Stimulated activated CD4-positive, alpha-beta T cell treated with anti-CD3 and anti-CD28 coated beads, Interleukin-1b, Interleukin-23, amount 100 ng/mL, for 24 hours (primary cell): ENCODE data around the gene C19orf81.
A peak's percentile ranks its signal among the peaks of the same experiment; 100 is the strongest.

Experiments used
- DNase-seq, 4 experiments: peaks; one replicate each; pipeline ENCODE4 v3.0.0-alpha.2; 2020; ENCODE audit warnings: low read depth in 4 of 4, low spot score in 1 of 4

Gene C19orf81

DNA sequence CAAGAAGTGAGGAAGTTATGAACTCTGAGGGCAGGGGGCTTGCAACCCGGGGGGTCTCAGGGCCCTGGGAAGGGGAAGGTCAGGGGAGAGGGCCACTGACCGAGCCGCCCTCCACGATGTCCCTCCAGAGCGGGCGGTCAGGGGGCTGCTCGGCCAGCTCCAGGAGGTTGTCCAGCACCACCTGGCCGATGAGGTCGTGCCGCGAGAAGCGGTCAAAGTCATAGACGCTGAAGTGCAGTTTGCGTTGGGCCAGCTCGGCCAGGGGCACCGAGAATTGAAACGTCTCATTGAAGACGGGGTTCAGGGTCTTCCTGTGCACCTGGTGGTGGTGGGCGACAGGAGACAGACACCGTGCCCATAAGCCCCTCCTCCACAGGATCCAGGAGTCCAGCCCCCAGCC lies 20.1 kb upstream of the C19orf81 start:
- no peak for DNase-seq

DNA sequence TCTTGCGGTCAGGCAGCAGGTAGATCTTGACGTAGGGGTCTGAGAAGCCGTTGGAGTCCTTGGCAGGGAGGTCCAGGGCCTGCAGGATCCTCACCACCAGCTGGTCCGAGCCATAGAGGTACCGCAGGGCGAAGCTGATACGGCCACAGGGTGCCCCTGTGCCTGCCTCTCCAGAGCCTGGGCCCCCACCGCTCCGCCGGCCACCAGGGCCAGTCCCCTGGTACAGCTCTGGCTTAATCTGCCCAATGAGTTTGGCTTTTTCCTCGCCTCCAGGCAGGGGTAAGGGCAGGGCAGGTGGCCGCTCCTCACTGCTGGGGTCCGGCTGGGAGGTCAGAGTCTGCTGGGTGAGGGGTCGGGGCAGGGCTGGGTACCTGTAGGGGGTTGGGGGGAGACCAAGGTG lies 19.4 kb upstream of the C19orf81 start:
- DNase-seq, result no peak

DNA sequence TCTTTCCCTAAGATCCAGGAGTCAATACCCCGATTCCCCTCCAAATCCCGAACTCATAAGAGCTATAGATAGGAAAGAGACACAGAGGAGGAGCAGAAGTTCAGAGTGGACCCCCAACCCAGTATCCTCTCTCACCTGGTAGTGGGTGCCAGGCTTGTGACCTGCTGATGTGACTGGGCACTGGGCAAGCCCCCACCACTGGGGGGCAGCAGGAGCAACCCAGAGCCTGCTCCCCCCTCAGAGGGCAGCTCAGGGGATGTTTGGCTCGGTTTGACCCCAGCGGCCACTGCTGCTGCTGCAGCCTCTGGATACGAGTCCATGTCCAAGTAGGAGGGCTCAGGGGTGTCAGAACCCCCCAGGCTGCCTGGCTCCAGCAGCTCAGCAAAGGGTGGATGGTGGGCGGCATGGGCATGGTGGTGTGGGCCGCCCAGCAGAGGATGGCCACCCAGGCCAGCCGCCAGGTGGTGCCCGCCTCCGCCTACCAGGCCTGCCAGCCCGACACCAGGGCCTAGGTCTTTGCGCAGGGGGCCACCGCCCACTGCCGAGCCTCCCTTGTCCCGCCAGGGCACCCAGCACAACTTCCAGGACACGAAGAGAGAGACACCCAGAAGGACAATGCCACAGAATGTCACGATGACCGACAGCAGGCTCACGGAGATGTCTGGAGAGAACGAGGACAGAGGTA lies 17.0 kb upstream of the C19orf81 start:
- no peak for DNase-seq

DNA sequence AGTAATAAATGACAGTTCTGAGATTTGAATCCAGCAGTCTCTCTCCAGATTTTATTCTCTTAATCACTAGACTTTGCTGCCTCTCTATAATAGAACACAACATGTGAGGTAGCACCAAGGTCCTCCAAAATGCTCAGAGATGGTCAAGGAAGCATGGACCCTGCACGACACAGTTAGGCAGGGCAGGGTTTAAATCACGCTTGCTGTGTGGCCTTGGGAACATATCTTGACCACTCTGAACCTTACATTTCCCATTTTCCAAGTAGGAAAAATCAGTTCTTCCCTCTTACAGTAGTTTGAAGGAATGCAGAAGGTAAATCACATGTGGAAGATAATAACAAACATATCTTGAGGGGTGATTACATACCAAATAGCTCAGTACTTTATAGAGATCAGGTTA lies 15.9 kb upstream of the C19orf81 start:
- no peak for DNase-seq

DNA sequence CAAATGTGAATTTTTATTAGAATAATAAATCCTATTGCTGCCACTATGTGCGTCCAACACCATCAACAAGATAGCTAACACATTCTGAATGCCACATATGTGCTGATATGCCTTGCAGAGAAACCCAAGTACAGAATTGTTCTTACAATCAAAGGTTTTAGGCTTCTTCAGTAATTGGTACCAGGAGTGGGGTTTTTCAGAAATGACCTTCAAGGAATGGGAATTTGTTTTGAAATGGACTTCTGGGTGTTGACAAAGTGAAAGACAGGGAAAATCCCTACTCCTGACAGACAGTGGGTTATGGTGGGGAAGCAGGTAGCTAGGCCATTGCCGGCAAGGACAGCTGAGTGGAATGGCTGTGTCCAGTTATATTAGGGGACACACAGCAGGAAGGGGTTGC lies 15.3 kb upstream of the C19orf81 start:
- no peak for DNase-seq

DNA sequence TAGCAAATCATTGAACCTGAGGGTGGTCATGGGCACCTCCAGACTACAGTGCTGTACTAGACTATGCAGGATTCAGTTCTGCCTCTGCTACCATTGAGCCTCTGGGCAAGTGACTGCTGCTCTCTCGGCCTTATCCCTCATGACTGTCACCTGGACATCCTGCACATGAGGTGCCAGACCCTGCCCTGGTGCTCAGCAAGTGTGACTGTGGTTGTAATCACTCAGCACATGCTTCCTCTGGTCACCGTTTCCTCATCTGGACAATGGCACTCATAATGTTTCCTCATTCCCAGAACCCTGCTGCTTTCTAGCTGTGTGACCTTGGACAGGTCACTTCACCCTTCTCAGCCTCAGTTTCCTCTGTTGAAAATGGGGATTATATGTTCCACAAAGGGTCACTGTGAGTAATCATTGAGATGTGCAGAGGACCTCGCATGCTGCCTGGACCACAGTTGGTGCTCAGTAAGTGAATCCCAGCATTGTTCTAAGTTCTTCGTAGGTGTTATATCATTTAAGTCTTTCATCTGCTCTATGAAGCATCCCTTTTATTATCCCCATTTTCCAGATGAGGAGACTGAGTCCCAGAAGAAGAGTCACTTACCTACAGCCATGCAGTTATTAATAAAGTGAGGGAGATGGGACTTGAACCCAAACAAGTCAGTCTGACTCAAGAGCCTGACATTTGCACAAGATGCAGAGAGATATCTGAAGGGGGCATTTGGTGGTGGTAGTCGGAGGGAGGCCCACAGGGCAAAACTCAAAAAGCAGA lies 12.7 kb upstream of the C19orf81 start:
- no peak for DNase-seq

DNA sequence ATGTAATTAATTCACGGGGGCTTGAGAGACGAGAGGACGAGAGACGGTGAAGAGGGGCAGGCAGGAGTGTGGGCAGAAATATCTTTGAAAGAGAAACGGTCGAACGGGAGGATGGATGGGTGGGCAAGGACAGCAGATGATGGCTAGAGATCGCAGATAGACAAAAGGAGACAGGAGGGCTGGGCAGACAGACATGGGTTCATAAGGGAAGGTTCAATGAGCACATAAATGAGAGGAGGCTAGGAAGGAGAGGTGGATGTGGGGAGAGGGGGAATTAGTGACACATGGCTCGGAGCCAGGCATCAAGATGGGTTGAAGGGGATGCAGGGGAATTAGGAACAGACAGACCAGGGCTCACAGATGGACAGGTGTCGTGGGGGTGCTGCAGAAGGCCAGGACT lies 10.6 kb upstream of the C19orf81 start:
- no peak for DNase-seq

DNA sequence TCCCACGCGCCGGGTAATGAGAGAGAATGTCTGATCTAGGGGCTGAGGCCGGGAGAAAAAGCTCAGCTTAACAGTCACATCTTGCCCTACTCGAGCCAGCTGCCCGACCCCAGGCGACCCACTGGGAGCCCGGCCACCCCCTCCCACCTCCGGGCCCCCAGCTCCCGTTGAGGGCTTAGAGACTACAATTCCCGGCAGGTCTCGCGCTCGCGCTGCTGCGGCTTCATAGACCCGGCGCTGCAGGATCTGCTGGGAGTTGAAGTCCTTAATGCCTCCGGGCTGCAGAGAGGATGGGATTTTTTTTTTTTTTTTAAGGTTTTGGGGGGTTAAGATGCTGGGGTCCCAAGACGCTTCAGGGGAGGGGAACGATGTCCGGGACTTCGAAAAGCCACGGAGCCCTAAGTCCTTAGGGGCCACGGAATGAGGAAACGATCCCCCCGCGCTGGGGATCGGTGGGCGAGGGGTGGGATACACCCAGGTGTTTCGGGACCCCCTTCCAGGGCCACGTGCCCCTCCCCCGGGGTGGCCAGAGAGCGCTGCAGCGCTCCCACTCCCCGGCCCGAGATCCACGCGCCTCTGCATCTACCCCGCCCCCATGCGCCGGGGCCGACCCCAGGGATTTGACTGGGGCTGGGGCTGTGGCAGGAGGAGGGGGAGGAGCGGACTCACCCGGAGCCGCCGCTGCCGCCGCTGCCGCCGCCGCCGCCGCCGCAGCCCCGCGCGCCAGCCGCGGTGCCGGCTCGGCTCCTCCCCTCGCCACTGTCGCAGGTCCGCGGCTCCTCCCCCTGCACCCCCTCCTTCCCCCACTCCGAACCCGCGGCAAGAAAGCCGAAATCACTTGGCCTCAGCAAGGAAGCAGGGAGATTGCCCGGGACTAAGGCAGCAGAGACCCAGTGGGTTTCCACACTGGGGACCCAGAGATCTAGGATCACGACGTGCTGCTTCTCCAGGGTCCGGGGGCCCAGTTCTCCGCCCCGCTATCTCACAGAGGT lies 9.8 kb upstream of the C19orf81 start, which contains the start of gene SYT3:
Gene SYT3 (minus strand): TSS at position 761 of the 992 bp plus-strand sequence. CDS start 2,470 bp downstream, outside the sequence.
- no peak for DNase-seq

DNA sequence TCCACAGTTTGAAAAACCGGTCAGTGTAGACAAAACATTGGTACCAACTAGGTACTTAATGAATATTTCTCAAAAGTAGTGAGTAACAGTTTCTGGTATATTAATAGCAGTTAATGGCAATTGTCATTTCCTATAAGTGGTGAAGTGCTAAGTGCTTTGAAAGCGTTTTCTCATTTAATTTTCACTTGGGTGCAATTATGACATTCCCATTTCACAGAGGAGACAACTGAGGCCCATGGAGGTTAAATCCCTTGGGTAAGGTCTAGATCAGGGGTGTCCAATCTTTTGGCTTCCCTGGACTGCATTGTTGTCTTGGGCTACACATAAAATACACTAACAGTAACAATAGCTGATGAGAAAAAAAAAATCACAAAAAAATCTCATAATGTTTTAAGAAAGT lies 8.9 kb upstream of the C19orf81 start:
- DNase-seq, result no peak

DNA sequence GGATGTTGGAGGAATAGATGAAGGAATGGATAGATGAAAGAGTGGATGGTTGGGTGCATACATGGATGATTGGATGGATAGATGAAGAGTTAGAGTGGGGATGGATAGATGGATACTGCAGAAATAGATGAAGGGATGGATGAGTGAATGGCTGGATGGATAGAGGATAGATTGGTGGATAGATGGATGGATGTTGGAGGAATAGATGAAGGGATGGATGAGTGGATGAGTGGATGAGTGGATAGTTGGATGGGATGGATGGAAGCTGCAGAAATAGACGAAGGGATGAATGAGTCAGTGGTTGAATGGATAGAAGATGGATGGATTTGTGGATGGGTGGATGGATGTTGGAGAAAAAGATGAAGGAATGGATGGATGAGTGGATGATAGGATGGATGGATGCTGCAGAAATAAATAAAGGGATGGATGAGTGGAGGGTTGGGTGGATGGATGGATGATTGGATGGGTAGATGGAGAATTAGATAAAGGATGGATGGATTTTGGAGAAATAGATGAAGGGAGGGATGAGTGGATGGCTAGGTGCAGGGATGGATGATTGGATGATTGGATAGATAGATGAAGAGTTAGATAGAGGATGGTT lies 4.8 kb upstream of the C19orf81 start:
- no peak for DNase-seq

DNA sequence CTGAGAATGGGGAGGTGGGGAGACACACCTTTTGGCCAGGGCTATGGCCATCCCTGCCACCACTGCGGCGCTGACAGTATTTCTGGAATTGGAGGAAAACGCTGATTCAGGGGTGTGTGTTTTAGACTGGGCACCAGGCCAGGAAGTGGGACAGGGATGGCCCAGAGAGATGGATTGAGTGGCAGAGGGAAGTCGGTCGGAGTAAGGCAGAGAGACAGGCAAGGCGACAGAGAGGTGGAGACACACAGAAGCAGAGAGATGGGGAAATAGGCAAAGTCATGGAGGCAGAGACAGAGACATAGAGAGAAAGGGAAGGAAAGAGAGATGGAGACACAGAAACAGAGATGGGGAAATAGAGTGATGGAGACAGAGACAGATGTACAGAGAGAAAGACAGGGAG lies 4.1 kb upstream of the C19orf81 start:
- no peak for DNase-seq

DNA sequence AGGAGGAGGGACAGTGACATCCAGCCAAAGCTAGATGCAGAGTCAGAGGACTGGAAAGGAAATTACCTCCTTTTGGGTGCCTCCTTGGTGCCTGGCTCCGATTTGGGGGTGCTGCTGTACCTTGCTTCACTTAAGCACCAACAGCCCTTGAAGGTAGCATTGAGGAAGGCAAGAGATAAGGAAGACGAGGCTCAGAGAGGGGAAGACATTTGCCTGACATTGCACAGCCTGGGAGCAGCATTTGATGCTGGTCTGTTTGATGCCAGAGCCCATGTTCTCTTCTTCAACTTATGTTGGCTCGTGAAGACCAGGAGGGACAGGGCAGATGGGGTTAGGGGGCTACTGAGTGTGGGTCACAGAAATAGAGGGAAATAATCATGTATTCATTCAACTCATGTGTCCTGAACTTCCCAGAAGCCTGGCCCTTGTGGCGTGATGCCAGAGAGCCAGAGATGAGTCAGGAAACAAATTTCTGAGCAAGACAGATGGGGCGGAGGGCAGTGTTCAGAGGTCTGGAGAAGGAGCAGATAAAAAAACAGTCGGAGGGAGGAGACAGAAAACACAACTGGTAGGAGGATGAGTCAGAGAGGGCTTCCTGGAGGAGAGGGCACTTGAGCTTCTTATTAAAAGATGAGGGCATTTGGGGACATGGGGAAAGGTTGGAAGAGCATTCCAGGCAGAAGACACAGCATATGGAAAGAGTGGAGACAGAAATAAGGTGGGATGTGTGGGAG lies 3.0 kb upstream of the C19orf81 start:
- no peak for DNase-seq

DNA sequence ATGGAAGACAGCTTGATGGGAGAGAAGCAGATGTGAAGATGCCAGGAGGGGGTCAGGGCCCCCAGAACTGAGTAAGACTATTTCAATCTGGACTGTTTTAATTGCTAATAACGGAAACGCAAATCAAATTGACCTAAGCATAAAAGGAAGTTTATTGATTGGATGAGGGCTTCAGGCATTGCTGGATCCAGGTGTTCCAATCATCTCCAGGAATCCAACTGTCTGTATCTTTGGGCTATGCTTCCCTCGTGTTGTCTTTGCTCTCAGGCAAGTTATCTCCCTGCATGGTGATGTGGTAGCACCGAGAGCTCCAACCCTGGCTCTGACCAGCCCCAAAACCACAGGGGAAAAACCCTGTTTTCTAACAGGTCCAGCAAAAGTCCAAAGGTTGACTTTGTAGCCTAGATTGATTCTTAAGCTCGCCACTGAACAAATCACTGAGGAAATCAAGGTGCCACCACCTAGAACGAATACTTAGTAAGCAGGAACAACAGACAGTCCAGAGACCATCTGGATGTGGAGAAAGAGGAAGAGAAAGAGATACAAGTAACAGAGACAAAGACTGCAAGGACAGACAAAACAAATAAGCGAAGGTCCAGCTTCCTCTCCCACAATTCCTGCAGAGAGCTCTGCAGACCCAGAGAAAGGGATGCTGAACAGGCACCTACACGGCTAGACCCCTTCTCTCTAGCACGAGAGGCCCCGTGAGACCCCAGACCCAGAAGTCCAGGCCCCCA lies 1.2 kb upstream of the C19orf81 start:
- DNase-seq, result no peak

DNA sequence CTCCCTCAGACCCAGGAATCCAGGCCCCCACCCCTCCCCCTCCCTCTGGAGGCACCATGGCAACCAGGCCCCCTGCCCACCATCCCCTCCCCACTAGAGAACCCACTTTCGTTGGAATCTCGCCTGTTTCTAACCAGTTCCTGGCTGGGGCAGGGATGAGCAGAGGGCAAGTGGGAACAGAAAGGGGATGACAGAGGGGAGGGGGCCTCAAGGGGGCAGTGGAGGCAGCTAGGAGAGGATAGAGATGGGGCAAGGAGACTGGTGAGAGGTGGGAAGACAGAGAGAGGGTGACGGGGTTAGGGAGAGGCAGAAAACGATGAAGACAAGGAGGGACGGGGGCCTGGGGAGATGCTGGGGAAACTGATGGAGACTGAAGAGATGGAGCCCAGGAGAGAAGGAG lies 586 bp upstream of the C19orf81 start:
- DNase-seq, result no peak

DNA sequence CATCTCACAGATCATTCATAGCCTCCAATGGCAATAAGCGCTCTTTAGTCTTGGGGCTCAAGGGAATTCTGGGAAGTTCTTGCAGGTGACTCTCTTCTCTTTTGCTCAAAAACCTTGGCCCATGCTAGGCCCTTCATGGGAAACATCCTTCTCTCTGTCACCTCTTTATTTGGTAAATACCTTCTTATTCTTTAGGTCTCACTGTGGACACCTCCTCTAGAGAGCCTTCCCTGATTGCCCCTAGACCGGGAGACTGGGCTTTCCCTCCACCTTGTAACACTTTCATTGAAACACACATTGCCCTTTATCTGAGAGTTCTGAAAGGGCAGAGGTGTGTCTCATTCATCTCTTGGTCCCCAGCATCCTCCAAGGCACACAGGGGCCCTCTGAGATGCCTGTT lies 1.9 kb downstream of the C19orf81 start:
- DNase-seq, result no peak

DNA sequence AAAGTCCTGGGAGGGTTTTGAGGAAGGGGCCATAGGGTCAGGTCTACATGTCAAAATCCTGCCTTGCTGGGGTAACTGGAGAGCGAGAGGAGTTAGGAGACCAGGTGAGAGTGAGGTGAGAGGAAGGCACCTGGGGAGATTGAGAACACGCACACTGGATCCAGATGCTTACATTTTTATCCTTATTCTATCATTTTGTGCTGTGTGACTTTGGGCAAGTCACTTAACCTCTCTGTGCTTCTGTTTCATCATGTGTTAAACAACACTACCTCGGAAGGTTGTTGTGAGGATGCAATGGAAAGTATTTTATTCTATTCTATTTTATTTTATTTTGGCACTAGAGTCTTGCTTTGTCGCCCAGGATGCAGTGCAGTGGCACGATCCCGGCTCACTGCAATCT lies 3.5 kb downstream of the C19orf81 start:
- no peak for DNase-seq

DNA sequence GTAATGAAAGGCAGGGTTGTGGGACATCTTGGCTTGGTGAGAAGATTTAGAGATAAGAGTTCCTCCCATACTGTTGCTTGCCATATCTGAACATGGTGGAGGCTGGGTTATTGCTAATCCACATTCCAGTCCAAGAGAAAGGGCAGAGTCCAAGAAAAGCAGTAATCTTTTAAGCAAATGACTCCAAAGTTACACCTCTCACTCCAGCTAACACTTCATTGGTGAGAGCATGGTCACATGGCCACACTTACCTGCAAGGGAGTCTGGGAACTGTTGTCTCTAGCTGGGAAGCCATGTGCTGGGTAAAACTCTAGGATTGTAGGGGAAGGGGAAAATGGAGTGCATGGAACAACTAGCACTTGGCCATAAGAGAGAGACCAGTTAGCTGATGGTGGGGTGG lies 5.6 kb downstream of the C19orf81 start:
- DNase-seq, result no peak

DNA sequence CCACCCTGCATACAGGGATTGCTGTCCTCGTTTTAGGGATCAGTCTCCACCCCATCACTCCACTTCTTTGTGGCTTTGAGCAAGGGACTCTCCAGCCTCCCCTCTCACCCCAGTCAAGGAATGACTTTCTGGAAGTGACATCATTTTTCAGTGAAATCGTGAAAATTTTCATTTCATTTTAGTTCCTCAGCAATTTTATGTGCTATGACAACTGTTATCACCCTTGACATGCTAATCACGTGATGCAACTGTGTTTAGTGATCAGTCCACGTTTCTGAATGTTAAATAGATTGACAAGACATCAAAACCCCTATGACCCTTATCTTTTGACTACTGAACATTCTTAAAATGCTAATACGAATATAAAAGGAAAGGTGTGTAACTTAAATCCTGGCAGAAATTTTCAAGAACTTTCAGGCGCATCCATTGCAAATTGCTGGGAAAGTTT lies 8.0 kb downstream of the C19orf81 start:
- no peak for DNase-seq

DNA sequence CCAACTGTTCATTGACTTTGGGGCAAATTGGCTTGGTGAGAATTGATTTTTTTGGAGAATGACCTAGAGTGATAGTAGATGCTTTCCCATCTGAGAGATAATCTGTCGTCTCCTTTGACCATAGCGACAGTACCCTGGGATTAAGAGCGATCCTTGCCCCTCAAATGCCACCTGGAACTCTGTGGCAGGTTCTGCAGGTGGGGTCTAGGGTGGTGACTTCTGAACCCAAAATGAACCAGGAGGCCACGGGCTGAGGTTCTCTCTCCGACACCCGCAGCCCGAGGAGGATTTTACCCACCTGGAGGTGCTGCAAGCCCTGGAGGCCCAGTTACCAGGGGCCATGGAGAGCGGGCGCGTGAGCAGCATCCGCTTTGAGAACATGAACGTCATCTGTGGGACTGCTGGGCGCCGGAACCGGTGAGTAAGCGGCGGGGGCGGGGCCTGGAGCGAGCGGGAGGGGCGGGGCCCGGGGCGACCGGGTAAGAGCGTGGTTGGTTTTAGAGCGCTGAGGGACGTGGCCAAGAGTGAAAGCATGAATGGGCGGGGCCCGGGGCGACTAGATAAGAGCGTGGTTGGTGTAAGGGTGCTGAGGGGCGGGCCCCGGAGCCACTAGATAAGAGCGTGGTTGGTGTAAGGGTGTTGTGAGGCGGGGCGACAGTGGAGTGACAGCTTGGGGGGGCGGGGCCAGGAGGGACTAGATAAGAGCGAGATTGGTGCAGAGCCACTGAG lies 8.6 kb downstream of the C19orf81 start:
- DNase-seq, result peak; percentile 57 to 88 (median 72)
